Breast epithelium (tissue), 3 donors: ENCODE data around the gene AMBN.

ENCODE experiments used
- CTCF ChIP-seq, 3 donors: fragments of 450-650 bp; IDR thresholded peaks; one replicate each; pipeline ENCODE4 v1.5.1; 2016 to 2017; ENCODE audit warnings: antibody characterized with exemption in 3 of 3, mild to moderate bottlenecking in 3 of 3, moderate library complexity in 3 of 3
- POLR2A ChIP-seq: fragments of 450-650 bp; IDR thresholded peaks from one replicate; pipeline ENCODE4 v1.6.1; 2016; ENCODE audit warnings: antibody characterized with exemption, mild to moderate bottlenecking, moderate library complexity

- TF ChIP-seq POLR2A (no peak), CTCF (IDR thresholded peaks at IDR 0.05) (no peak)
These were observed 21.5 kb downstream of the AMBN start for GRCh38 chr4:70613306-70614183.
